H1 (cell line): ENCODE measurements around the gene FNDC11. TPM values are rescaled to one million over a fixed set of nuclear protein-coding genes. Genes with fewer than 3 reads are reported as not detected.
A peak's percentile ranks its signal among the peaks of the same experiment; 100 is the strongest.

Source experiments
- CTCF ChIA-PET: fragments of 300-600 bp; sonication (Branson Sonifier 250); formaldehyde crosslinking; loops from one replicate; lab custom pipeline; 2021; ENCODE audit not compliant: partially characterized antibody; lab: Charles Lee
- POLR2A ChIA-PET: fragments of 300-600 bp; sonication (Branson Sonifier 250); formaldehyde crosslinking; loops from one replicate; lab custom pipeline; 2021; ENCODE audit warnings: inconsistent platforms; ENCODE audit not compliant: partially characterized antibody; lab: Charles Lee
- DNase-seq, 2 experiments: peaks; one replicate each; pipeline versions ENCODE4 v3.0.0 to v3.0.0-alpha.2; 2010 to 2022; ENCODE audit warnings: low spot score in 2 of 2, low read depth in 1 of 2, mixed read lengths in 1 of 2
- FAIRE-seq: peaks from 2 replicates; lab custom pipeline; 2011; peaks lifted over from hg19 to GRCh38; lab: Jason Lieb, UNC
- H2AFZ ChIP-seq: 2 replicates; pipeline ENCODE4 v1.8.1; 2012; ENCODE audit warnings: low read length, inconsistent platforms
- H2AK5ac ChIP-seq: 2 replicates; pipeline ENCODE4 v1.6.1; 2013; ENCODE audit warnings: low read depth, low read length
- H2BK120ac ChIP-seq: replicated peaks from 2 replicates; pipeline ENCODE3; 2013; ENCODE audit warnings: low read depth, low read length, inconsistent platforms
- H2BK12ac ChIP-seq: 2 replicates; pipeline ENCODE4 v1.6.1; 2013; ENCODE audit warnings: low read depth, low read length
- H2BK15ac ChIP-seq: 2 replicates; pipeline ENCODE4 v1.6.1; 2013; ENCODE audit warnings: low read length
- H2BK20ac ChIP-seq: 2 replicates; pipeline ENCODE4 v1.6.1; 2013; ENCODE audit warnings: low read length
- H2BK5ac ChIP-seq: 2 replicates; pipeline ENCODE4 v1.6.1; 2013; ENCODE audit warnings: low read depth, low read length
- H3K14ac ChIP-seq: 2 replicates; pipeline ENCODE4 v1.6.1; 2013; ENCODE audit warnings: inconsistent platforms; ENCODE audit not compliant: insufficient read length
- H3K18ac ChIP-seq: 2 replicates; pipeline ENCODE4 v1.6.1; 2013; ENCODE audit warnings: low read length; ENCODE audit errors: extremely low read depth
- H3K23ac ChIP-seq: 2 replicates; pipeline ENCODE4 v1.6.1; 2013; ENCODE audit warnings: inconsistent platforms; ENCODE audit not compliant: insufficient read length
- H3K23me2 ChIP-seq: 2 replicates; pipeline ENCODE4 v1.6.1; 2013; ENCODE audit warnings: low read depth, low read length
- H3K27ac ChIP-seq: 2 replicates; pipeline ENCODE4 v1.6.1; 2011; ENCODE audit warnings: low read depth, low read length, inconsistent platforms
- H3K27me3 ChIP-seq, 4 experiments: replicated peaks in 1 of 4; 1 replicate in 1 of 4; 2 replicates in 3 of 4; pipeline versions ENCODE4 v1.6.1 to v1.8.1; 2011 to 2013; ENCODE audit warnings: low read length in 3 of 4, mild to moderate bottlenecking in 3 of 4, inconsistent platforms in 2 of 4, mixed read lengths in 2 of 4, moderate library complexity in 1 of 4; ENCODE audit not compliant: control insufficient read depth in 3 of 4, insufficient read depth in 3 of 4; ENCODE audit errors: extremely low read depth in 1 of 4
- H3K36me3 ChIP-seq, 4 experiments: 2 replicates each; pipeline versions ENCODE4 v1.6.1 to v1.8.1; 2011 to 2013; ENCODE audit warnings: mild to moderate bottlenecking in 4 of 4, low read length in 3 of 4, moderate library complexity in 2 of 4, control low read depth in 1 of 4, inconsistent platforms in 1 of 4; ENCODE audit not compliant: insufficient read depth in 4 of 4, control insufficient read depth in 2 of 4
- H3K4ac ChIP-seq: replicated peaks from 2 replicates; pipeline ENCODE3; 2013; ENCODE audit warnings: low read length, low read depth, mixed read lengths, inconsistent platforms; ENCODE audit not compliant: insufficient read length
- H3K4me1 ChIP-seq, 4 experiments: replicated peaks in 1 of 4; 1 replicate in 1 of 4; 2 replicates in 3 of 4; pipeline versions ENCODE4 v1.6.1 to v1.8.1; 2011 to 2013; ENCODE audit warnings: low read length in 3 of 4, inconsistent platforms in 2 of 4, mixed read lengths in 1 of 4; ENCODE audit not compliant: insufficient read depth in 4 of 4, control insufficient read depth in 3 of 4
- H3K4me2 ChIP-seq, 2 experiments: 2 replicates each; pipeline versions ENCODE4 v1.6.1 to v1.8.1; 2011 to 2013; ENCODE audit warnings: low read depth in 2 of 2, low read length in 2 of 2, control low read depth in 1 of 2, inconsistent platforms in 1 of 2, mild to moderate bottlenecking in 1 of 2; ENCODE audit not compliant: insufficient read depth in 1 of 2
- H3K4me3 ChIP-seq, 4 experiments: fragments of 200-600, 300-600 bp in 1 of 4; sonication (generic), shearing (Covaris generic), sonication (Bioruptor Twin) in 1 of 4; 2 replicates each; pipeline versions ENCODE4 v1.5.1 to v1.8.1; 2011 to 2016; ENCODE audit warnings: low read length in 4 of 4, low read depth in 3 of 4, control low read depth in 2 of 4, inconsistent platforms in 2 of 4, mild to moderate bottlenecking in 2 of 4, mixed read lengths in 1 of 4, moderate library complexity in 1 of 4; ENCODE audit not compliant: insufficient read depth in 2 of 4; ENCODE audit errors: extremely low read depth in 1 of 4
- H3K56ac ChIP-seq: replicated peaks from 2 replicates; pipeline ENCODE3; 2013; ENCODE audit warnings: low read depth, mild to moderate bottlenecking, mixed read lengths, low read length, inconsistent platforms; ENCODE audit not compliant: insufficient read length
- H3K79me1 ChIP-seq: 2 replicates; pipeline ENCODE4 v1.6.1; 2013; ENCODE audit warnings: low read depth, low read length, control low read depth
- H3K79me2 ChIP-seq, 2 experiments: 2 replicates each; pipeline versions ENCODE4 v1.6.1 to v1.8.1; 2012 to 2013; ENCODE audit warnings: low read length in 2 of 2, mild to moderate bottlenecking in 2 of 2, inconsistent platforms in 1 of 2; ENCODE audit not compliant: insufficient read depth in 2 of 2, control insufficient read depth in 1 of 2
- H3K9ac ChIP-seq, 4 experiments: replicated peaks in 1 of 4; 1 replicate in 1 of 4; 2 replicates in 3 of 4; pipeline versions ENCODE4 v1.6.1 to v1.8.1; 2011 to 2013; ENCODE audit warnings: low read depth in 3 of 4, low read length in 3 of 4, control low read depth in 2 of 4, mild to moderate bottlenecking in 2 of 4, moderate library complexity in 2 of 4, inconsistent platforms in 1 of 4; ENCODE audit errors: extremely low read depth in 1 of 4
- H3K9me3 ChIP-seq, 2 experiments: 2 replicates each; pipeline versions ENCODE4 v1.6.1 to v1.8.1; 2012 to 2013; ENCODE audit warnings: mild to moderate bottlenecking in 2 of 2, moderate library complexity in 2 of 2, control low read depth in 1 of 2, inconsistent platforms in 1 of 2, low read depth in 1 of 2, low read length in 1 of 2, mixed read lengths in 1 of 2; ENCODE audit not compliant: insufficient read depth in 2 of 2
- H4K20me1 ChIP-seq, 2 experiments: replicated peaks in 1 of 2; 2 replicates each; pipeline versions ENCODE3 to v1.8.1; 2011 to 2013; ENCODE audit warnings: inconsistent platforms in 2 of 2, low read length in 2 of 2, mild to moderate bottlenecking in 1 of 2; ENCODE audit not compliant: insufficient read depth in 2 of 2, control insufficient read depth in 1 of 2
- H4K5ac ChIP-seq: 2 replicates; pipeline ENCODE4 v1.6.1; 2013; ENCODE audit warnings: low read length, low read depth, mixed read lengths, inconsistent platforms; ENCODE audit not compliant: insufficient read length
- H4K8ac ChIP-seq: 2 replicates; pipeline ENCODE4 v1.8.0; 2013; ENCODE audit warnings: mild to moderate bottlenecking, moderate library complexity, low read length, inconsistent platforms; ENCODE audit not compliant: insufficient read depth; ENCODE audit errors: extremely low read depth
- H4K91ac ChIP-seq: replicated peaks from 2 replicates; pipeline ENCODE3; 2013; ENCODE audit warnings: low read length, mixed read lengths, inconsistent platforms; ENCODE audit not compliant: insufficient read length
- CEBPB ChIP-seq: IDR thresholded peaks from 2 replicates; pipeline ENCODE4 v1.6.1; 2012; ENCODE audit warnings: low read depth, low read length
- GTF2F1 ChIP-seq: IDR thresholded peaks from 2 replicates; pipeline ENCODE4 v1.6.1; 2012; ENCODE audit warnings: low read depth, low read length, improper control_type of control experiment, borderline replicate concordance
- WGBS, 2 experiments: shearing (Covaris generic) in 1 of 2; methylation state at CpG; one replicate each; pipeline versions ENCODE4 v1.1.6 to v1.1.7; 2013 to 2015; ENCODE audit warnings: low lambda C conversion rate in 2 of 2, mixed read lengths in 2 of 2, inconsistent platforms in 1 of 2, low coverage in 1 of 2, missing lambda C conversion rate in 1 of 2; ENCODE audit not compliant: insufficient replicate concordance in 2 of 2, insufficient coverage in 1 of 2, insufficient read length in 1 of 2; ENCODE audit errors: extremely low coverage in 1 of 2, missing lambda C conversion rate in 1 of 2; 5-methylcytosine and 5-hydroxymethylcytosine counted together
- polyA plus RNA-seq, 7 experiments: library from polyadenylated mRNA; depleted of rRNA in 3 of 7; stranded (reverse) in 5 of 7; unstranded in 2 of 7; fragments of >200 nt in 5 of 7; fragments of 200-250 nt in 2 of 7; gene quantifications; 1 replicate in 5 of 7; 2 replicates in 1 of 7; 4 replicates in 1 of 7; pipeline versions ENCODE4 v1.2.1 to v1.2.3, GENCODE V29; 2011 to 2013; ENCODE audit warnings: missing spikeins in 2 of 7, mixed read lengths in 2 of 7
- total RNA-seq: library from RNA; stranded (reverse); fragmentation: NEBNext Ultra II Directional; extraction: Animal tissue kit (Norgen Biotek cat#: 25700); gene quantifications from 2 replicates; pipeline ENCODE4 v1.2.1, GENCODE V29; 2021
- TF ChIP-seq, protein P1 (sequence below), 3 experiments: IDR thresholded peaks; 1 replicate in 2 of 3; 2 replicates in 1 of 3; pipeline versions ENCODE4 v1.5.1 to v1.6.1; 2011; ENCODE audit warnings: low read length in 3 of 3, mild to moderate bottlenecking in 3 of 3, inconsistent platforms in 2 of 3, low read depth in 1 of 3, moderate library complexity in 1 of 3; ENCODE audit not compliant: insufficient read depth in 1 of 3; ENCODE audit errors: control extremely low read depth in 1 of 3

The FNDC11 gene
- total and polyA plus RNA-seq, 2 of the 8 experiments (the other 6 are each of a cell fraction or from before 2014, with no cell fraction given) = 2.6 to 8.8 TPM

GRCh38 chr20:63574829-63575743 is 21.1 kb downstream of the FNDC11 start:
- peak overlapping the region; percentile 61; the same call in 1 of the 2 replicates for H2BK20ac ChIP-seq
- peak overlapping the region; percentile 85 for H4K8ac ChIP-seq
- H4K91ac ChIP-seq = peak overlapping the region; percentile 69
- H3K56ac ChIP-seq = no peak overlapping the region
- no peak overlapping the region for H3K23ac ChIP-seq
- H2BK120ac ChIP-seq = no peak overlapping the region
- ChIA-PET POLR2A (interaction anchor here (1.0 to 3.0 kb wide), 4 partner anchors 10 to 45 kb away, joined by 3 to 12 read pairs (median 3); no protein-coding TSS in a partner anchor), CTCF (interaction anchor here (0.6 to 1.5 kb wide), 6 partner anchors 11 to 50 kb away, joined by 3 to 4 read pairs (median 3); partner anchors contain the start of gene PTK6)
- no peak overlapping the region for H3K14ac ChIP-seq
- H2BK12ac ChIP-seq = 0 out of 2 replicates have a peak overlapping the region, but pooled peaks have one; percentile 68
- no peak overlapping the region for H3K4me3 ChIP-seq
- no peak overlapping the region for H2AFZ ChIP-seq
- H2AK5ac ChIP-seq = 0 out of 2 replicates have a peak overlapping the region, but pooled peaks have one; percentile 39
- no peaks in the 10 kb centered on the region for H3K9me3 ChIP-seq
- no peaks in the 10 kb centered on the region for H3K79me1 ChIP-seq
- H3K9ac ChIP-seq = no peak overlapping the region
- H2BK5ac ChIP-seq = no peak overlapping the region
- no peak overlapping the region for H3K27ac ChIP-seq
- TF ChIP-seq GTF2F1 (no peak), CEBPB (peak; percentile 37; the same call in 1 of the 2 replicates)
- TF ChIP-seq, protein P1, sequence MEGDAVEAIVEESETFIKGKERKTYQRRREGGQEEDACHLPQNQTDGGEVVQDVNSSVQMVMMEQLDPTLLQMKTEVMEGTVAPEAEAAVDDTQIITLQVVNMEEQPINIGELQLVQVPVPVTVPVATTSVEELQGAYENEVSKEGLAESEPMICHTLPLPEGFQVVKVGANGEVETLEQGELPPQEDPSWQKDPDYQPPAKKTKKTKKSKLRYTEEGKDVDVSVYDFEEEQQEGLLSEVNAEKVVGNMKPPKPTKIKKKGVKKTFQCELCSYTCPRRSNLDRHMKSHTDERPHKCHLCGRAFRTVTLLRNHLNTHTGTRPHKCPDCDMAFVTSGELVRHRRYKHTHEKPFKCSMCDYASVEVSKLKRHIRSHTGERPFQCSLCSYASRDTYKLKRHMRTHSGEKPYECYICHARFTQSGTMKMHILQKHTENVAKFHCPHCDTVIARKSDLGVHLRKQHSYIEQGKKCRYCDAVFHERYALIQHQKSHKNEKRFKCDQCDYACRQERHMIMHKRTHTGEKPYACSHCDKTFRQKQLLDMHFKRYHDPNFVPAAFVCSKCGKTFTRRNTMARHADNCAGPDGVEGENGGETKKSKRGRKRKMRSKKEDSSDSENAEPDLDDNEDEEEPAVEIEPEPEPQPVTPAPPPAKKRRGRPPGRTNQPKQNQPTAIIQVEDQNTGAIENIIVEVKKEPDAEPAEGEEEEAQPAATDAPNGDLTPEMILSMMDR (IDR thresholded peaks at IDR 0.05; ENCODE audit: control extremely low read depth in 1 of 3, insufficient read depth in 1 of 3, low read depth in 1 of 3, low read length in 3 of 3) = no peak
- H3K36me3 ChIP-seq = no peaks in the 10 kb centered on the region
- H3K4me2 ChIP-seq = peak overlapping the region; percentile 63 to 77; a peak in 1 of 4 replicates
- H3K23me2 ChIP-seq = no peaks in the 10 kb centered on the region; the same call in 1 of the 2 replicates
- 86% methylated on average over 28 of the region's 28 CpGs; no CpG with 5 or more reads in 1 of the 2 experiments for WGBS, 2 experiments
- no peak for DNase-seq
- no peak for FAIRE-seq
- H4K5ac ChIP-seq = no peak overlapping the region
- H3K79me2 ChIP-seq = no peaks in the 10 kb centered on the region
- no peak overlapping the region for H3K4ac ChIP-seq
- no peaks in the 10 kb centered on the region; a peak in 1 of 7 replicates for H3K27me3 ChIP-seq
- H4K20me1 ChIP-seq = peaks cover 0 to 3% of the 10 kb centered on the region in 2 experiments
- peaks cover 0 to 6% (median 6%) of the 10 kb centered on the region in 4 experiments; a peak in 6 of 7 replicates for H3K4me1 ChIP-seq
- H3K18ac ChIP-seq = no peak overlapping the region
- H2BK15ac ChIP-seq = peak overlapping the region; percentile 72; the same call in 1 of the 2 replicates
